SJCRH30 (cell line): ENCODE results near the gene C1orf35. TPM values are rescaled to one million over a fixed set of nuclear protein-coding genes. Genes with fewer than 3 reads are reported as not detected.

Experiments used
- DNase-seq, 2 experiments: peaks; one replicate each; pipeline ENCODE4 v3.0.0-alpha.2; 2015 to 2020
- H3K27ac ChIP-seq: fragments of 250-450 bp; sonication (Bioruptor Pico); 2 replicates; pipeline ENCODE4 v1.5.1; 2020; ENCODE audit warnings: mild to moderate bottlenecking, moderate library complexity
- H3K27me3 ChIP-seq: fragments of 250-450 bp; sonication (Bioruptor Pico); 2 replicates; pipeline ENCODE4 v1.5.1; 2020; ENCODE audit warnings: mild to moderate bottlenecking, moderate library complexity
- H3K36me3 ChIP-seq: fragments of 250-450 bp; sonication (Bioruptor Pico); 2 replicates; pipeline ENCODE4 v1.5.1; 2020; ENCODE audit warnings: mild to moderate bottlenecking, moderate library complexity
- H3K4me1 ChIP-seq: fragments of 250-450 bp; sonication (Bioruptor Pico); 2 replicates; pipeline ENCODE4 v1.5.1; 2020; ENCODE audit warnings: mild to moderate bottlenecking, moderate library complexity
- H3K4me3 ChIP-seq: fragments of 250-450 bp; sonication (Bioruptor Pico); 2 replicates; pipeline ENCODE4 v1.5.1; 2020; ENCODE audit warnings: mild to moderate bottlenecking, moderate library complexity
- H3K9me3 ChIP-seq: fragments of 250-450 bp; sonication (Bioruptor Pico); replicated peaks from 2 replicates; pipeline ENCODE4 v1.5.1; 2020; ENCODE audit warnings: mild to moderate bottlenecking, moderate library complexity
- total RNA-seq: library from RNA; depleted of rRNA; stranded (reverse); fragments of >200 nt; shearing (Covaris generic); gene quantifications from 2 replicates; pipeline ENCODE4 v1.2.3, GENCODE V29; 2014

Gene C1orf35
- total RNA-seq, 1 experiment from 2014 or later, result 22.8 TPM

DNA sequence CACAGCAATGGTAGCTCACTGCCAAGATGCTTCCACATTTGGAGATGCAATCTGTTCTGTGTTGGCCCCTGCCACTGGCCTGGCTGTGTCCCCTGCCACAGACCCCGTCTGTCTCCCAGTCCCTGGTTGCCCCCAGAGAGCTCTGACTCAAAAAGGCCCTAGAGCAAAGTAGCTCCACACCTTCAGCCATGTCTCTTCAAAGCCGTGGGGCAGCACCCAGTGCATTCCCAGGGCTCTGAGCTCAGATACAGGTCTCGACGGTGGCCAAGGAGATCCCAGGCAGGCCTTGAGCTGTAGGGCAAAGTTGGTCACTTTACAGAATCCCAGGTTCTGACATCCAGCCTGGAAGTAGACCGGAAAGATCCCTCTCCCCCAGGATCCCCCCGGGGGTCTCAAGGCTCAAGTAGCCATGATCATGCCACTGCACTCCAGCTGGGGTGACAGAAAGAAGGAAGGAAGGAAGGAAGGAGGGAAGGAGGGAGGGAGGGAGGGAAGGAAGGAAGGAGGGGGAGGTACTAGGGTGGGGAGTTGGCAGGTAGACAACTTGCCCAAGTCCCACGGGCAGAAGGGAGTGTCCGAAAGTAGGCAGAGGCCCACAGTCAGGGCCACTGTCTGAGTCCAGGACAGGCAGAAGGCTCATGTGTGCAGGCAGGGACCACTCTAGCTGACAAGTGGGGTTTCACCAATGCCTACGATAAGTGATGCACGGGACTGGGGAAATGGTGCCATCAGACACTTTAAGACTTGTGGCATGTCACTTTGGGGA, 25.4 kb downstream of the C1orf35 start:
- Histone ChIP-seq H3K4me3 (no peak overlapping the region), H3K4me1 (peaks cover 13% of the 10 kb centered on the region), H3K27ac (no peak overlapping the region), H3K9me3 (no peaks in the 10 kb centered on the region), H3K27me3 (no peaks in the 10 kb centered on the region), H3K36me3 (no peaks in the 10 kb centered on the region)
- DNase-seq, result no peak

DNA sequence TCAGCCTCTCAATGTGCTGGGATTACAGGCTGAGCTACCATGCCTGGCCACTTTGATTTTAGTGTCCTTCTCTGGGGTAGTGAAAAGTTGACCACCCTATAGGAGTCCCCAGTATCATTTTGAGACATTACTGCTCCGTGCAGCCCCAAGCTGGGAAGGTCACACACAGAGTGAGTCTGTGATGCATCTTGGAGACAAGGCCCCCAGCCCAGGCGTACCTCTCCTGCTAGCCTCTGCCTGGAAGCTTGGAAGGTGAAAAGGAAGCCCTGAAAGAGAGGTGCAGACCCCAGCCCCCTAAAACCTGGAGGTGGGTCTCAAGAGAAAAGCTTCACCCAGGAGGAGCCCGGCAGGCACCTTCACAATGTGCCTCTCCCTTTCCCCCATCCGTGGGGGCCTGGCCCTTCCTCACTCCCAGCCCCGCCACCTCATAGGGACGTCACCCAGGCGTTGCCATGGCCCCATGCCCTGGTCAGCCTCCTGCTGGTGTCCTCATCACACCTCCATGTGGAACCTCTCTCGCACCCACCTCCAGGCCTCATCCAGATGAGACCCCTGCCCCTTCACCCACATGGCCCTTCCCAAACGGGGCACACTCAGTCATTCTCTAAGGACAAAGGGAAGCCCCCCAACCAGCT, 26.2 kb downstream of the C1orf35 start:
- no peak for DNase-seq
- Histone ChIP-seq H3K27ac (no peak overlapping the region), H3K4me1 (peaks cover 13% of the 10 kb centered on the region), H3K4me3 (no peak overlapping the region), H3K36me3 (no peaks in the 10 kb centered on the region), H3K9me3 (no peaks in the 10 kb centered on the region), H3K27me3 (no peaks in the 10 kb centered on the region)

GRCh38 chr1:228075801-228076271, 27.3 kb downstream of the C1orf35 start:
- H3K4me1 ChIP-seq, result peaks cover 13% of the 10 kb centered on the region
- no peaks in the 10 kb centered on the region for H3K9me3 ChIP-seq
- no peaks in the 10 kb centered on the region for H3K36me3 ChIP-seq
- no peak overlapping the region for H3K4me3 ChIP-seq
- H3K27me3 ChIP-seq, result no peaks in the 10 kb centered on the region
- H3K27ac ChIP-seq, result no peak overlapping the region
- DNase-seq, result no peak

DNA sequence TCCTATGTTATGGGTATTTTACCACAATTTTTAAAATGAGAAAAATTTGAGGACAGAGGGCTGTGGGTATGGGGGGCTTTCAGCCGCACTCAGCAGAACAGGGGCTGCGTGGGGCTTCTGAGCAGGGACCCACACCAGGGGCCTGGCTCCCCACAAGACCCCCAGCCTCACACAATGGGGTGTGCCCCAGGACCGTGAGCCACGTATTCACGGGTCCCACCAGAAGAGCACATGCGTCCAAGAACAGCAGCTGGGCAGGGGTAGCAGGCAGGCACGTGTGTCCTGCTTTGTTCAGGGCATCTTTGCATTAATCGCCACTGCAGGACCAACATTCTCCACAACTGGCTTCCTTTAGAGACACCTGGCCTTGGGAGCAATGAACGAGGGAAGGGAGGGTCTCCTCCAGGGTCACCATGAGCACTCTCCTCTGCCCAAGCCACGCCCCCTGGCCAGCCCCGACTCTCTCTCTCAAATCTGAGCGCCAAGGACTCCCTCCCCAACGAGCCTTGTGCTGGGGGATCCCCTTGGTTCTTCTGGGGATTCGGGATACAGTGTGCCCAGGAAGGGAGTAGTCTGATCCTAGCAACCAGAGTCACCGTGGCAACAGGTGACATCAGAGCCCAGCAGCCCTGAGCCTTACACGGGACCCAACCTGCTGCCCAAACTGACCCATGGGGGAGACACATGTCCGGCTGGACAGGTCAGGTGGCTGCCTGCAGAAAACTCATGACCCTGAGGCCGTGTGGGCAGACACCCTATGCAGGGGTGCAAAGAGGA, 28.0 kb downstream of the C1orf35 start:
- Histone ChIP-seq H3K36me3 (no peaks in the 10 kb centered on the region), H3K9me3 (no peaks in the 10 kb centered on the region)
- DNase-seq, result no peak

GRCh38 chr1:228073857-228074545, 29.1 kb downstream of the C1orf35 start:
- peak; percentile 80 to 82 for DNase-seq
- peak overlapping the region; percentile 26; the same call in 1 of the 2 replicates for H3K27ac ChIP-seq

More for the DNA sequence above, 28.0 kb downstream of the C1orf35 start:
- Histone ChIP-seq H3K27me3 (no peaks in the 10 kb centered on the region), H3K27ac (no peak overlapping the region), H3K4me1 (peaks cover 13% of the 10 kb centered on the region), H3K4me3 (no peak overlapping the region)

DNA sequence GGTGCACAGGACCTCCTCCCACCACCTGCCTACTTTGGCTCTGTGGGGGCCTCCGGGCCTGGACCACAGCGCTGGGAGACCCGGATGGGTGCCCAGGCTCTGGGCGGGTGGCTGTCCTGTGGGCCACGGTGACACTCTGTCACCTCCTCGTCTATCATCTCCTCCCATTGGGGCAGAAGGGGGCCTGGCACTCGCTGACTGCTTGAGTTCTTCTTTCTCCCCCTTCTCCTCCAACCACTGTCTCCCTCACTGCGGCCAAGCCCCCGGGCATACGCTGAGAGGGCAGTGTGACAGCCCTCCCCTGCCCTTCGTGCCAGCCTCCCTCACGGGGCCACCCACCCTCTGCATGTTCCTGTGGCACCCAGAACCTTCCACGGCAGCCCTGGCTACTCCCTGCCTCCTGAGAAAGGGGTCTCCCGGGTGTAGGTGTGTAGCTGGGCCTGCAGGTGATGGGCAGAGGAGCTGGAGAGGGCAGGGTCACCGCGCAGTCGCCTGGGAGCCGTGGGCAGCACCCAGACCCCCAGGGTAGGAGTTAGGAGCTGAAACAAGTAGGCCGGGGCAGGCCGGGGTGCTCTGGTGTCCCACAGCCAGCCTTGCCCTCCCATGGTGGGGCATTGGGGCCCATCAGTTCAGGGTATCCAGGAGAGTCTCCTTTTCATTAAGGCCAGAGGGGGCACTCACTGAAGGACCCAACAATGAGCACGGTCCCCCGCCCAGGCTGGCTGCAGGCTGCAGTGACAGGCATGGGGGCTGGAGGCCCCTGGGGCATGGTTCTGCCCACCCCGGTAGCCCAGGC, 29.9 kb downstream of the C1orf35 start:
- Histone ChIP-seq H3K36me3 (no peaks in the 10 kb centered on the region), H3K9me3 (no peaks in the 10 kb centered on the region), H3K4me1 (peaks cover 13% of the 10 kb centered on the region), H3K27me3 (no peaks in the 10 kb centered on the region), H3K4me3 (no peak overlapping the region), H3K27ac (peak overlapping the region; percentile 26; the same call in 1 of the 2 replicates)
- no peak for DNase-seq

More at GRCh38 chr1:228073857-228074545, 29.1 kb downstream of the C1orf35 start:
- Histone ChIP-seq H3K4me1 (peaks cover 13% of the 10 kb centered on the region), H3K9me3 (no peaks in the 10 kb centered on the region), H3K36me3 (no peaks in the 10 kb centered on the region), H3K4me3 (no peak overlapping the region), H3K27me3 (no peaks in the 10 kb centered on the region)

- Histone ChIP-seq H3K4me1 (peaks cover 13% of the 10 kb centered on the region), H3K27me3 (no peaks in the 10 kb centered on the region), H3K36me3 (no peaks in the 10 kb centered on the region), H3K9me3 (no peaks in the 10 kb centered on the region), H3K27ac (no peak overlapping the region), H3K4me3 (no peak overlapping the region)
- no peak for DNase-seq
Observed at GRCh38 chr1:228072658-228073043, 30.5 kb downstream of the C1orf35 start.

GRCh38 chr1:228071839-228072657, 31.1 kb downstream of the C1orf35 start:
- no peak for DNase-seq
- Histone ChIP-seq H3K27ac (no peak overlapping the region), H3K4me3 (no peak overlapping the region), H3K4me1 (peaks cover 13% of the 10 kb centered on the region), H3K27me3 (no peaks in the 10 kb centered on the region), H3K9me3 (no peaks in the 10 kb centered on the region), H3K36me3 (no peaks in the 10 kb centered on the region)

DNA sequence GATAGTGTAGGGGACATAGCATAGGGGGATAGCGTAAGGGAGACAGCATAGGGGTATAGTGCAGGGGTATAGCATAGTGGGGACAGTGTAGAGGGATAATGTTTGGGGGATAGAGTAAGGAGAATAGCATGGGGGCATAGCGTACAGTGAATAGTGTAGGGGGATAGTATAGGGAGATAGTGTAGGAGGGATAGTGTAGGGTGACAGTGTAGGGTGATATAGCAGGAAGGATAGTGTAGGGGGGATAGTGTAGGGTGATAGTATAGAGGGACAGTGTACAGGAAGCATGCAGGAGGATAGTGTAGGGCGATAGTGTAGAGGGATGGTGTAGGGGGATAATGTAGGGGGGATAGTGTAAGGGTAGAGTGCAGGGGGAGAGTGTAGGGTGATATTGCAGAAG, 32.3 kb downstream of the C1orf35 start:
- no peak for DNase-seq
- no peak overlapping the region for H3K4me3 ChIP-seq
- no peaks in the 10 kb centered on the region; the same call in 1 of the 2 replicates for H3K27me3 ChIP-seq
- no peaks in the 10 kb centered on the region for H3K9me3 ChIP-seq
- no peak overlapping the region for H3K27ac ChIP-seq
- no peaks in the 10 kb centered on the region for H3K36me3 ChIP-seq
- H3K4me1 ChIP-seq, result peaks cover 13% of the 10 kb centered on the region

DNA sequence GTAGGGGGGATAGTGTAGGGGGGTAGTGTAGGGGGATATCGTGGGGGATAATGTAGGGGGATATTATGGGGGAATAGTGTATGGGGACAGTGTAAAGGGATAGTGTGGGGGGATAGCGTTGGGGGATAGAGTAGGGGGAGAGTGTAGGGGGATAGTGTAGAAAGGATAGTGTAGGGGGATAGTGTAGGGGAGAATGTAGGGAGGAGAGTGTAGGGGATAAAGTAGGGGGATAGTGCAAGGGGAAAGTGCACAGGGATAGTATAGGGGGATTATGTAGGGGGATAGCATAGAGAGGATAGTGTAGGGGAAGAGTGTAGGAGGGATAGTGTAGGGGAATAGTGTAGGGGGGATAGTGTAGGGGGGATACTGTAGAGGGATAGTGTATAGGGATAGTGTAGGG, 33.0 kb downstream of the C1orf35 start:
- peaks cover 13% of the 10 kb centered on the region for H3K4me1 ChIP-seq
- H3K27ac ChIP-seq, result no peak overlapping the region
- no peak for DNase-seq
- no peaks in the 10 kb centered on the region for H3K36me3 ChIP-seq
- H3K9me3 ChIP-seq, result no peaks in the 10 kb centered on the region
- no peaks in the 10 kb centered on the region; the same call in 1 of the 2 replicates for H3K27me3 ChIP-seq
- H3K4me3 ChIP-seq, result no peak overlapping the region

GRCh38 chr1:228068359-228068758, 34.8 kb downstream of the C1orf35 start:
- no peak overlapping the region for H3K27ac ChIP-seq
- H3K36me3 ChIP-seq, result no peaks in the 10 kb centered on the region
- no peaks in the 10 kb centered on the region; the same call in 1 of the 2 replicates for H3K27me3 ChIP-seq
- H3K4me1 ChIP-seq, result peaks cover 5% of the 10 kb centered on the region; the same call in 1 of the 2 replicates
- DNase-seq, result no peak
- H3K4me3 ChIP-seq, result no peak overlapping the region
- H3K9me3 ChIP-seq, result no peaks in the 10 kb centered on the region

GRCh38 chr1:228066891-228067654, 36.1 kb downstream of the C1orf35 start:
- H3K9me3 ChIP-seq, result no peaks in the 10 kb centered on the region
- no peaks in the 10 kb centered on the region for H3K36me3 ChIP-seq
- no peak overlapping the region for H3K27ac ChIP-seq
- DNase-seq, result no peak
- no peaks in the 10 kb centered on the region for H3K4me1 ChIP-seq
- H3K27me3 ChIP-seq, result no peaks in the 10 kb centered on the region; the same call in 1 of the 2 replicates
- H3K4me3 ChIP-seq, result no peak overlapping the region
